Measurements from ENCODE around the gene CHL1. TPM values are rescaled to one million over a fixed set of nuclear protein-coding genes. Genes with fewer than 3 reads are reported as not detected.

The CHL1 gene
- total and polyA plus RNA-seq, 2 of the 8 experiments (the other 6 are each of a cell fraction or from before 2014, with no cell fraction given): 0.05 to 0.99 TPM

DNA sequence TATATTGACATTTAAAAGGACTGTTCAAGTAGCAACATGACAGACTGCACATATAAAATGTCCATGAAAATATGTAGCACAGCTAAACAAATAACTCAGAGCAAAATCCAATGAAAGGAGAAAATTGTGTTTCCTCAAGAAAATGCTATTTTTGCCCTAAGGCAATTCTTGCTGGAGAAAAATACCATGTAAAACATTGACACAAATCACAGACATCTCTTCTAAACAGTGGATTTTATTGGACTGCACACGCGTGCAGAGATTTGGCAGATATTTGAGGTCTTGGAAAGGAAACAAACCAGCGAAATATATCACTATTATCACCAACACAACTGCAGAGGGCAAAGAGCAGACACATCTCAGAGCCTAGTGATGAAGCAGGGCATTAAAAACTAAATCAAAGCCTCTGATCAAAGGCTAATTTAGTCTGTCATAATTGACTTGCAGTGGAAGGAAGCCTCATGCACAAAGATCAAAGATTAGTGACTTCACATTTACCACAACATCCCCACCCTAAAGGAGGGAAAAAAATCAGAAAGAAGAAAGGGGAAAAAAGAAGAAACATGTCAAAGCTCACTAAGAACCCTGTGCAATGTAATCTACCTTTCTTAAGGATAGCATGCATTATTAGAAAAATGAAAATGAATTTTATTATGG is 52.4 kb downstream of the CHL1 start (continued):
- TF ChIP-seq CBX5 (IDR thresholded peaks at IDR 0.05; ENCODE audit: low read depth, low read length) (no peak), CHD1 (IDR thresholded peaks at IDR 0.05; ENCODE audit: low read depth, low read length) (no peak), SP2 (IDR thresholded peaks at IDR 0.05; ENCODE audit: low read length) (no peak), RXRA (IDR thresholded peaks at IDR 0.05; ENCODE audit: insufficient read depth, low read depth, low read length) (no peak), EP300 (IDR thresholded peaks at IDR 0.05; ENCODE audit: borderline replicate concordance in 1 of 2, low read depth in 2 of 2, low read length in 2 of 2) (no peak), SP1 (IDR thresholded peaks at IDR 0.05; ENCODE audit: low read depth, low read length) (no peak)
- TF ChIP-seq, protein P1, sequence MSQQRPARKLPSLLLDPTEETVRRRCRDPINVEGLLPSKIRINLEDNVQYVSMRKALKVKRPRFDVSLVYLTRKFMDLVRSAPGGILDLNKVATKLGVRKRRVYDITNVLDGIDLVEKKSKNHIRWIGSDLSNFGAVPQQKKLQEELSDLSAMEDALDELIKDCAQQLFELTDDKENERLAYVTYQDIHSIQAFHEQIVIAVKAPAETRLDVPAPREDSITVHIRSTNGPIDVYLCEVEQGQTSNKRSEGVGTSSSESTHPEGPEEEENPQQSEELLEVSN (IDR thresholded peaks at IDR 0.05): no peak
